Right atrium auricular region (tissue), 2 donors: ENCODE results near the gene C4orf51. TPM values are rescaled to one million over a fixed set of nuclear protein-coding genes. Genes with fewer than 3 reads are reported as not detected.
A peak's percentile ranks its signal among the peaks of the same experiment; 100 is the strongest.

ENCODE experiments used
- DNase-seq: peaks from one replicate; pipeline ENCODE4 v3.0.0-alpha.2; 2019; ENCODE audit warnings: low spot score
- H3K27ac ChIP-seq, 2 donors: fragments of 200-600 bp; sonication (generic); 1 replicate in 1 of 2; 2 replicates in 1 of 2; pipeline ENCODE4 v1.5.1; 2016 to 2019
- H3K27me3 ChIP-seq, 2 donors: fragments of 200-600 bp; sonication (generic); one replicate each; pipeline versions ENCODE4 v1.5.1 to v1.6.0; 2017 to 2019
- H3K36me3 ChIP-seq: fragments of 200-600 bp; sonication (generic); one replicate; pipeline ENCODE4 v1.5.1; 2016
- H3K4me1 ChIP-seq, 2 donors: fragments of 200-600 bp; sonication (generic); one replicate each; pipeline versions ENCODE4 v1.5.1 to v1.6.0; 2017 to 2019
- H3K4me3 ChIP-seq, 2 donors: fragments of 200-600 bp; sonication (generic); 1 replicate in 1 of 2; 2 replicates in 1 of 2; pipeline ENCODE4 v1.5.1; 2017 to 2019; ENCODE audit warnings: mild to moderate bottlenecking in 1 of 2, moderate library complexity in 1 of 2
- H3K9me3 ChIP-seq, 2 donors: fragments of 200-600 bp; sonication (generic); one replicate each; pipeline ENCODE4 v1.5.1; 2019
- total RNA-seq, 2 donors: library from RNA; depleted of rRNA; stranded (reverse); fragments of >200 nt; gene quantifications; one replicate each; pipeline ENCODE4 v1.1.0, GENCODE V29; 2016
- TF ChIP-seq, protein P1 (sequence below), 2 donors: fragments of 200-600 bp; sonication (generic); IDR thresholded peaks; one replicate each; pipeline ENCODE4 v1.5.1; 2019; ENCODE audit warnings: antibody characterized with exemption in 2 of 2

The C4orf51 gene
- total RNA-seq, 2 donors from 2014 or later: not detected

DNA sequence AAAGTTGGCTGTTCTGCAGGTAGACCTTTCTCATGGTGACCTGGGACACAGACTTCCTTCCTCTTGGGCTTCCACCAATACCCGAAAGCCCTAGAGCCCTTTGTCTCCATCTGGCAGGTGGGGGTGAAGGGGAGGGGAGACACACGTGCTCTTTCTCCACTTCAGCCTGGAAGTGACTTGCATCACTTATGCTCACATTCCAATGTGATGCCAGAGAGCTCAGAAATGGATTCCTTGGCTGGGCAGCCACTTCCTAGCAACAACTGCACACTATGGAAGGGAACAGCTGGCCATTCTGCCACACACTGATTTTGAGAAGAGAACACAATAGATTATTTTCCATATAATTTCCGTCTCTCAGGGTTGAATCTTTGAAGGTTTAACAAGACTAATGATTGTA, 36.3 kb downstream of the C4orf51 start:
- TF ChIP-seq, protein P1, sequence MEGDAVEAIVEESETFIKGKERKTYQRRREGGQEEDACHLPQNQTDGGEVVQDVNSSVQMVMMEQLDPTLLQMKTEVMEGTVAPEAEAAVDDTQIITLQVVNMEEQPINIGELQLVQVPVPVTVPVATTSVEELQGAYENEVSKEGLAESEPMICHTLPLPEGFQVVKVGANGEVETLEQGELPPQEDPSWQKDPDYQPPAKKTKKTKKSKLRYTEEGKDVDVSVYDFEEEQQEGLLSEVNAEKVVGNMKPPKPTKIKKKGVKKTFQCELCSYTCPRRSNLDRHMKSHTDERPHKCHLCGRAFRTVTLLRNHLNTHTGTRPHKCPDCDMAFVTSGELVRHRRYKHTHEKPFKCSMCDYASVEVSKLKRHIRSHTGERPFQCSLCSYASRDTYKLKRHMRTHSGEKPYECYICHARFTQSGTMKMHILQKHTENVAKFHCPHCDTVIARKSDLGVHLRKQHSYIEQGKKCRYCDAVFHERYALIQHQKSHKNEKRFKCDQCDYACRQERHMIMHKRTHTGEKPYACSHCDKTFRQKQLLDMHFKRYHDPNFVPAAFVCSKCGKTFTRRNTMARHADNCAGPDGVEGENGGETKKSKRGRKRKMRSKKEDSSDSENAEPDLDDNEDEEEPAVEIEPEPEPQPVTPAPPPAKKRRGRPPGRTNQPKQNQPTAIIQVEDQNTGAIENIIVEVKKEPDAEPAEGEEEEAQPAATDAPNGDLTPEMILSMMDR (IDR thresholded peaks at IDR 0.05): no peak

GRCh38 chr4:145716661-145717200, 36.8 kb downstream of the C4orf51 start:
- TF ChIP-seq, protein P1 (IDR thresholded peaks at IDR 0.05): no peak
- no peaks in the 10 kb centered on the region for H3K36me3 ChIP-seq
- peaks cover 0 to 5% of the 10 kb centered on the region in 2 donors for H3K9me3 ChIP-seq
- H3K4me3 ChIP-seq: no peak overlapping the region
- H3K27ac ChIP-seq: no peak overlapping the region
- peaks cover 0 to 7% of the 10 kb centered on the region in 2 donors for H3K4me1 ChIP-seq
- no peaks in the 10 kb centered on the region for H3K27me3 ChIP-seq
- no peak for DNase-seq

More for the DNA sequence above, 36.3 kb downstream of the C4orf51 start:
- Histone ChIP-seq H3K36me3 (no peaks in the 10 kb centered on the region), H3K9me3 (peaks cover 0 to 10% of the 10 kb centered on the region in 2 donors), H3K27ac (no peak overlapping the region), H3K27me3 (no peaks in the 10 kb centered on the region), H3K4me3 (no peak overlapping the region), H3K4me1 (peaks cover 0 to 7% of the 10 kb centered on the region in 2 donors)
- DNase-seq: no peak

DNA sequence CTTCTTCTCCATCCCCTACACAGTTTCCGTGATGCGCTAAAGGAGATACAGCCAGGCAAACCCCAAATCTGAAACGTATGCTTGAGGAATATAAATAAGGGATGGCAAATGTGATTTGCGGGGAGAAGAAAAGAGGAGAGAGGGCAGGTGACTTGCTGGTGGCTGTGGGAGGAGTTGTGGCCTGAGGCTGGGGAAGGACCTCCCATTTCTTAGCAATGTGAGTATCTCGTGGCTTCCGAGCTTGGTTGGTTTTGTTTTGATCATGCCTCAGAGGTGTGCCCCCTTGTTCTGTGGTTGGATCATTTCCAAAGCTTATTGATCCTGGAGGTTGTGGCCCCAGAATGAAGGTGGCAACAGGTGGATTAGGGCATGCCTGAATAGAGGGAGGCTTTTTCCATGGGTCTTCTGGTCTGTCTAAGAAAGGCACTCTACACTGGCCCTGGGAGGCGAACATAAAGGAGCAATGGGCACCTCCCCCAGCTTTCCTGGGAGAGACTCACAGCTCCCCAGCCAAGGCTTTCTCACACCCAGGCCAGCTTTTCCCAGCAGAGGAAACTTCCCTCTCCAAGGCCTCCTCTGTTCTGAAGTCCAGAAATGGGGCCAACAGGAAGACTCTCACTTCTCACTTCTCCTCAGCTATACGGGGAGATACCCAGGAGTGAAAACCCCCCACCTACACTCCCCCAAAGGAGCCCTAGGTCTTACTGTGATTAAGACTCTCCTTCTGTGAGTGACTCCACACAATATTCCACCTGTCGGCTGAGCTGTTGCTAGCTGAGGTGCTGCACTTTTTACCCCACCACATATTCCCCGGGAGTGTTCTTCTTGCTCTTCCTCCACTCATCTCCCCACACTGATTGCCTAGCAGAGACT, 40.0 kb downstream of the C4orf51 start:
- Histone ChIP-seq H3K4me1 (peaks cover 0 to 7% of the 10 kb centered on the region in 2 donors), H3K4me3 (no peak overlapping the region), H3K27ac (peak overlapping the region in 1 of 2 donors; percentile 72), H3K27me3 (no peaks in the 10 kb centered on the region), H3K9me3 (no peaks in the 10 kb centered on the region), H3K36me3 (no peaks in the 10 kb centered on the region)
- TF ChIP-seq, protein P1 (IDR thresholded peaks at IDR 0.05): no peak
- DNase-seq: no peak

GRCh38 chr4:145720656-145721055, 40.7 kb downstream of the C4orf51 start:
- TF ChIP-seq, protein P1 (IDR thresholded peaks at IDR 0.05): no peak
- Histone ChIP-seq H3K27ac (peak overlapping the region; percentile 26 to 72), H3K9me3 (no peaks in the 10 kb centered on the region), H3K36me3 (no peaks in the 10 kb centered on the region), H3K27me3 (no peaks in the 10 kb centered on the region), H3K4me1 (peaks cover 0 to 7% of the 10 kb centered on the region in 2 donors), H3K4me3 (no peak overlapping the region)
- DNase-seq: no peak

GRCh38 chr4:145722561-145722960, 42.6 kb downstream of the C4orf51 start:
- H3K27ac ChIP-seq: no peak overlapping the region
- no peaks in the 10 kb centered on the region for H3K36me3 ChIP-seq
- H3K27me3 ChIP-seq: no peaks in the 10 kb centered on the region
- H3K4me3 ChIP-seq: no peak overlapping the region
- H3K9me3 ChIP-seq: no peaks in the 10 kb centered on the region
- H3K4me1 ChIP-seq: peaks cover 0 to 7% of the 10 kb centered on the region in 2 donors
- TF ChIP-seq, protein P1 (IDR thresholded peaks at IDR 0.05): no peak
- DNase-seq: no peak
